ENCODE measurements around the gene HLCS.

DNA sequence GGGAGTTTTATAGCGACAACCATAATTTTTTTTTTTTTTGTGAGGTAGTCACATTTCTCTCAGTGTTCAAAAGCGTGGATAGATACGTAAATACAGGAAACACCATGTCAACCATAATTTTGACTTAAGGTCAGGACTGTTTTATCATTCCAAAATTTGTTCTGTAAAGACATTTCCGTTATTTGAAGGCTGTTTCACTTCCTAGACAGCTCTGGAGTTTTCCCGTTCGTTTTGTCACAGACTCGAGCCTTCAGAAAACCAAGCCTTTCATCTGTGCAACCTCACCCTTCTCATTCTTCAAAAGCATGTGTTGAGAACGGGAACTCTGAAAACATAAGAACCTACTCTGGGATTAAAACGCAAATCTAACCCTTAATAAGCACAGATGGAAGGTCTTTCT, 249.6 kb downstream of the HLCS start:
- no peak for TF ChIP-seq CEBPB (IDR thresholded peaks at IDR 0.05; ENCODE audit: low read depth, low read length)
- TF ChIP-seq CTCF (conservative IDR thresholded peaks at IDR 0.05; ENCODE audit: low read depth, low read length), result no peak
- no peak for TF ChIP-seq RCOR1 (IDR thresholded peaks at IDR 0.05; ENCODE audit: insufficient replicate concordance, low read length)
- TF ChIP-seq FOS (IDR thresholded peaks at IDR 0.05; ENCODE audit: low read depth, low read length), result no peak
- TF ChIP-seq ELK1 (IDR thresholded peaks at IDR 0.05; ENCODE audit: borderline replicate concordance, low read depth, low read length), result no peak

Measured in IMR-90 (cell line).